ENCODE measurements around the gene OR1S2.

Gene OR1S2

GRCh38 chr11:58179648-58180047 lies 24.3 kb downstream of the OR1S2 start:
- no peak for TF ChIP-seq CTCF (IDR thresholded peaks at IDR 0.05; ENCODE audit: unreplicated experiment in 3 of 3)
- Mint-ChIP-seq H3K27me3 (ENCODE audit: low read depth) (no peaks in the 10 kb centered on the region), H3K27ac (no peak overlapping the region), H3K9me3 (no peaks in the 10 kb centered on the region), H3K36me3 (ENCODE audit: low read depth) (no peaks in the 10 kb centered on the region), H3K4me3 (no peak overlapping the region), H3K4me1 (no peaks in the 10 kb centered on the region)

GRCh38 chr11:58178444-58178843 lies 25.5 kb downstream of the OR1S2 start:
- Mint-ChIP-seq H3K36me3 (ENCODE audit: low read depth) (no peaks in the 10 kb centered on the region), H3K9me3 (no peaks in the 10 kb centered on the region), H3K4me1 (no peaks in the 10 kb centered on the region), H3K27ac (no peak overlapping the region), H3K27me3 (ENCODE audit: low read depth) (no peaks in the 10 kb centered on the region), H3K4me3 (no peak overlapping the region)
- TF ChIP-seq CTCF (IDR thresholded peaks at IDR 0.05; ENCODE audit: unreplicated experiment in 3 of 3), result no peak

GRCh38 chr11:58177409-58178054 lies 26.4 kb downstream of the OR1S2 start:
- no peaks in the 10 kb centered on the region for H3K27me3 Mint-ChIP-seq (ENCODE audit: low read depth)
- no peaks in the 10 kb centered on the region for H3K36me3 Mint-ChIP-seq (ENCODE audit: low read depth)
- H3K9me3 Mint-ChIP-seq, result no peaks in the 10 kb centered on the region
- no peak overlapping the region for H3K4me3 Mint-ChIP-seq
- no peak overlapping the region for H3K27ac Mint-ChIP-seq
- TF ChIP-seq CTCF (IDR thresholded peaks at IDR 0.05; ENCODE audit: unreplicated experiment in 3 of 3), result no peak
- H3K4me1 Mint-ChIP-seq, result no peaks in the 10 kb centered on the region

GRCh38 chr11:58165504-58166106 lies 38.3 kb downstream of the OR1S2 start:
- H3K27ac Mint-ChIP-seq, result no peak overlapping the region
- H3K36me3 Mint-ChIP-seq (ENCODE audit: low read depth), result no peaks in the 10 kb centered on the region
- H3K4me1 Mint-ChIP-seq, result no peaks in the 10 kb centered on the region
- no peak overlapping the region for H3K4me3 Mint-ChIP-seq
- TF ChIP-seq CTCF (IDR thresholded peaks at IDR 0.05; ENCODE audit: unreplicated experiment in 3 of 3), result no peak
- H3K9me3 Mint-ChIP-seq, result no peaks in the 10 kb centered on the region
- no peaks in the 10 kb centered on the region for H3K27me3 Mint-ChIP-seq (ENCODE audit: low read depth)

- Mint-ChIP-seq H3K9me3 (no peaks in the 10 kb centered on the region), H3K27me3 (ENCODE audit: low read depth) (no peaks in the 10 kb centered on the region), H3K4me3 (no peak overlapping the region), H3K4me1 (no peaks in the 10 kb centered on the region), H3K36me3 (ENCODE audit: low read depth) (no peaks in the 10 kb centered on the region), H3K27ac (no peak overlapping the region)
- TF ChIP-seq CTCF (IDR thresholded peaks at IDR 0.05; ENCODE audit: unreplicated experiment in 3 of 3), result no peak
These were observed 39.0 kb downstream of the OR1S2 start for GRCh38 chr11:58164990-58165389.

- Mint-ChIP-seq H3K4me1 (no peaks in the 10 kb centered on the region), H3K9me3 (no peaks in the 10 kb centered on the region), H3K36me3 (ENCODE audit: low read depth) (no peaks in the 10 kb centered on the region), H3K4me3 (no peak overlapping the region), H3K27ac (no peak overlapping the region), H3K27me3 (ENCODE audit: low read depth) (no peaks in the 10 kb centered on the region)
- no peak for TF ChIP-seq CTCF (IDR thresholded peaks at IDR 0.05; ENCODE audit: unreplicated experiment in 3 of 3)
These were observed 39.6 kb downstream of the OR1S2 start for GRCh38 chr11:58164389-58164788.

All from nephron (organoid).